ENCODE data around the gene PPHLN1. TPM values are rescaled to one million over a fixed set of nuclear protein-coding genes. Genes with fewer than 3 reads are reported as not detected.

The PPHLN1 gene
- polyA plus RNA-seq, 4 donors, result 65.0 to 72.2 (median 69.3) TPM

- no peak for DNase-seq (ENCODE audit: low read depth in 4 of 4, low spot score in 3 of 4)
These were observed 102.9 kb downstream of the PPHLN1 start for GRCh38 chr12:42428850-42429249.

GRCh38 chr12:42432517-42433140 lies 106.7 kb downstream of the PPHLN1 start:
- DNase-seq (ENCODE audit: low read depth in 4 of 4, low spot score in 3 of 4), result no peak

- DNase-seq (ENCODE audit: low read depth in 4 of 4, low spot score in 3 of 4), result no peak
These were observed 114.6 kb downstream of the PPHLN1 start for GRCh38 chr12:42440608-42441007.

GRCh38 chr12:42442311-42442759 lies 116.4 kb downstream of the PPHLN1 start:
- DNase-seq (ENCODE audit: low read depth in 4 of 4, low spot score in 3 of 4), result no peak

- DNase-seq (ENCODE audit: low read depth in 4 of 4, low spot score in 3 of 4), result no peak
These were observed 116.9 kb downstream of the PPHLN1 start for GRCh38 chr12:42442888-42443287.

GRCh38 chr12:42444192-42444943 lies 118.4 kb downstream of the PPHLN1 start:
- DNase-seq (ENCODE audit: low read depth in 4 of 4, low spot score in 3 of 4), result no peak

- no peak for DNase-seq (ENCODE audit: low read depth in 4 of 4, low spot score in 3 of 4)
These were observed 119.9 kb downstream of the PPHLN1 start for GRCh38 chr12:42445891-42446290.

GRCh38 chr12:42446761-42447160 lies 120.8 kb downstream of the PPHLN1 start:
- DNase-seq (ENCODE audit: low read depth in 4 of 4, low spot score in 3 of 4), result no peak

- DNase-seq (ENCODE audit: low read depth in 4 of 4, low spot score in 3 of 4), result no peak
These were observed 121.4 kb downstream of the PPHLN1 start for GRCh38 chr12:42447371-42447786.

- DNase-seq (ENCODE audit: low read depth in 4 of 4, low spot score in 3 of 4), result no peak
These were observed 122.9 kb downstream of the PPHLN1 start for GRCh38 chr12:42448841-42449240.

GRCh38 chr12:42450248-42450647 lies 124.3 kb downstream of the PPHLN1 start:
- DNase-seq (ENCODE audit: low read depth in 4 of 4, low spot score in 3 of 4), result no peak

GRCh38 chr12:42458575-42458974 lies 132.6 kb downstream of the PPHLN1 start:
- DNase-seq (ENCODE audit: low read depth in 4 of 4, low spot score in 3 of 4), result no peak

GRCh38 chr12:42459336-42459847 lies 133.4 kb downstream of the PPHLN1 start:
- DNase-seq (ENCODE audit: low read depth in 4 of 4, low spot score in 3 of 4), result no peak

GRCh38 chr12:42462486-42462885 lies 136.5 kb downstream of the PPHLN1 start:
- DNase-seq (ENCODE audit: low read depth in 4 of 4, low spot score in 3 of 4), result no peak

GRCh38 chr12:42463671-42464070 lies 137.7 kb downstream of the PPHLN1 start:
- no peak for DNase-seq (ENCODE audit: low read depth in 4 of 4, low spot score in 3 of 4)

- no peak for DNase-seq (ENCODE audit: low read depth in 4 of 4, low spot score in 3 of 4)
These were observed 142.4 kb downstream of the PPHLN1 start for GRCh38 chr12:42468341-42468821.

- DNase-seq (ENCODE audit: low read depth in 4 of 4, low spot score in 3 of 4), result no peak
These were observed 143.0 kb downstream of the PPHLN1 start for GRCh38 chr12:42468921-42469320.

GRCh38 chr12:42469355-42470175 lies 143.6 kb downstream of the PPHLN1 start:
- DNase-seq (ENCODE audit: low read depth in 4 of 4, low spot score in 3 of 4), result no peak

- DNase-seq (ENCODE audit: low read depth in 4 of 4, low spot score in 3 of 4), result no peak
These were observed 146.4 kb downstream of the PPHLN1 start for GRCh38 chr12:42472376-42472775.

- no peak for DNase-seq (ENCODE audit: low read depth in 4 of 4, low spot score in 3 of 4)
These were observed 147.2 kb downstream of the PPHLN1 start for GRCh38 chr12:42473130-42473529.

- DNase-seq (ENCODE audit: low read depth in 4 of 4, low spot score in 3 of 4), result no peak
These were observed 147.6 kb downstream of the PPHLN1 start for GRCh38 chr12:42473561-42473960.

Measured in right renal pelvis (tissue), 4 donors.